Body of pancreas (tissue), 4 donors: ENCODE data around the gene LCMT1.

Experiments
- POLR2A ChIP-seq, 3 donors: fragments of 450-650 bp; IDR thresholded peaks; one replicate each; pipeline ENCODE4 v1.6.1; 2016; ENCODE audit warnings: antibody characterized with exemption in 3 of 3, mild to moderate bottlenecking in 2 of 3
- TF ChIP-seq, protein P1 (sequence below), 7 experiments: fragments of 450-650 bp in 4 of 7; fragments of 200-600 bp in 3 of 7; sonication (generic) in 3 of 7; IDR thresholded peaks; one replicate each; pipeline ENCODE4 v1.5.1; 2016 to 2019; ENCODE audit warnings: antibody characterized with exemption in 7 of 7

DNA sequence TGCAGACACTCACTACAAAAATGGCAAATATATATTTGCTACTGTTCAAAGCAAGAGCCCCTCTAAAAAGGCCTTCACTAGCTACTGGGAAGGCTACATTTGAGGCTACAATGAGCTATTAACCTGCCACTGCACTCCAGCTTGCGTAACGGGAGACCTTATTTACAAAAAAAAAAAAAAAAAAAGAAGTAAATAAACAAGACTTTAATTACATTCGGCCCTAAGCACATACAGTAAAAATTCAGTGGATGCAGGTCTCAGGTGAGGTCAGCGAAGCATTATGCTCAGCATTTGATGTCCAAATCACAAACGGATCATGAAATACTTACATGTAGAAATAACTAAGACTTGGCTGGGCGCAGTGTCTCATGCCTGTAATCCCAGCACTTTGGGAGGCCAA is 26.7 kb upstream of the LCMT1 start:
- TF ChIP-seq, protein P1, sequence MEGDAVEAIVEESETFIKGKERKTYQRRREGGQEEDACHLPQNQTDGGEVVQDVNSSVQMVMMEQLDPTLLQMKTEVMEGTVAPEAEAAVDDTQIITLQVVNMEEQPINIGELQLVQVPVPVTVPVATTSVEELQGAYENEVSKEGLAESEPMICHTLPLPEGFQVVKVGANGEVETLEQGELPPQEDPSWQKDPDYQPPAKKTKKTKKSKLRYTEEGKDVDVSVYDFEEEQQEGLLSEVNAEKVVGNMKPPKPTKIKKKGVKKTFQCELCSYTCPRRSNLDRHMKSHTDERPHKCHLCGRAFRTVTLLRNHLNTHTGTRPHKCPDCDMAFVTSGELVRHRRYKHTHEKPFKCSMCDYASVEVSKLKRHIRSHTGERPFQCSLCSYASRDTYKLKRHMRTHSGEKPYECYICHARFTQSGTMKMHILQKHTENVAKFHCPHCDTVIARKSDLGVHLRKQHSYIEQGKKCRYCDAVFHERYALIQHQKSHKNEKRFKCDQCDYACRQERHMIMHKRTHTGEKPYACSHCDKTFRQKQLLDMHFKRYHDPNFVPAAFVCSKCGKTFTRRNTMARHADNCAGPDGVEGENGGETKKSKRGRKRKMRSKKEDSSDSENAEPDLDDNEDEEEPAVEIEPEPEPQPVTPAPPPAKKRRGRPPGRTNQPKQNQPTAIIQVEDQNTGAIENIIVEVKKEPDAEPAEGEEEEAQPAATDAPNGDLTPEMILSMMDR (IDR thresholded peaks at IDR 0.05): no peak
- TF ChIP-seq POLR2A (IDR thresholded peaks at IDR 0.05): no peak
